ENCODE measurements around the gene CAB39. TPM values are rescaled to one million over a fixed set of nuclear protein-coding genes. Genes with fewer than 3 reads are reported as not detected.

Gene CAB39
- total RNA-seq, 1 experiment from 2014 or later, result 39.9 TPM

- ATAC-seq (no peak), DNase-seq (ENCODE audit: low read depth, low spot score) (no peak)
- CTCF ChIA-PET, result no interaction called here
- Histone ChIP-seq H3K4me1 (ENCODE audit: control insufficient read depth, insufficient read depth, low read length) (no peaks in the 10 kb centered on the region), H3K27me3 (ENCODE audit: control insufficient read depth, insufficient read depth, low read length) (no peaks in the 10 kb centered on the region), H3K9me3 (ENCODE audit: control insufficient read depth, insufficient read depth, low read depth, low read length) (no peaks in the 10 kb centered on the region), H3K36me3 (ENCODE audit: control insufficient read depth, insufficient read depth, low read length) (no peaks in the 10 kb centered on the region), H3K4me3 (ENCODE audit: low read depth in 2 of 2, low read length in 2 of 2) (no peak overlapping the region), H3K27ac (ENCODE audit: low read length) (no peak overlapping the region)
- in situ Hi-C loops (cut with HindIII; ENCODE audit: low pct_unique_long_range_greater_than_20kb, low sequenced_read_pairs) (no loop called here), intact Hi-C loops (cut with micrococcal nuclease; ENCODE audit: unreplicated experiment) (no loop called here)
- POLR2A ChIA-PET, result no interaction called here
- BruUV-seq (replicated peaks), result no TSS peak
- TF ChIP-seq POLR2AphosphoS5 (IDR thresholded peaks at IDR 0.05; ENCODE audit: low read depth, low read length) (no peak), SIN3A (IDR thresholded peaks at IDR 0.05; ENCODE audit: borderline replicate concordance, insufficient read depth, low read depth, low read length) (no peak), TCF7L2 (IDR thresholded peaks at IDR 0.05; ENCODE audit: low read depth, low read length) (no peak)
- TF ChIP-seq, protein P1, sequence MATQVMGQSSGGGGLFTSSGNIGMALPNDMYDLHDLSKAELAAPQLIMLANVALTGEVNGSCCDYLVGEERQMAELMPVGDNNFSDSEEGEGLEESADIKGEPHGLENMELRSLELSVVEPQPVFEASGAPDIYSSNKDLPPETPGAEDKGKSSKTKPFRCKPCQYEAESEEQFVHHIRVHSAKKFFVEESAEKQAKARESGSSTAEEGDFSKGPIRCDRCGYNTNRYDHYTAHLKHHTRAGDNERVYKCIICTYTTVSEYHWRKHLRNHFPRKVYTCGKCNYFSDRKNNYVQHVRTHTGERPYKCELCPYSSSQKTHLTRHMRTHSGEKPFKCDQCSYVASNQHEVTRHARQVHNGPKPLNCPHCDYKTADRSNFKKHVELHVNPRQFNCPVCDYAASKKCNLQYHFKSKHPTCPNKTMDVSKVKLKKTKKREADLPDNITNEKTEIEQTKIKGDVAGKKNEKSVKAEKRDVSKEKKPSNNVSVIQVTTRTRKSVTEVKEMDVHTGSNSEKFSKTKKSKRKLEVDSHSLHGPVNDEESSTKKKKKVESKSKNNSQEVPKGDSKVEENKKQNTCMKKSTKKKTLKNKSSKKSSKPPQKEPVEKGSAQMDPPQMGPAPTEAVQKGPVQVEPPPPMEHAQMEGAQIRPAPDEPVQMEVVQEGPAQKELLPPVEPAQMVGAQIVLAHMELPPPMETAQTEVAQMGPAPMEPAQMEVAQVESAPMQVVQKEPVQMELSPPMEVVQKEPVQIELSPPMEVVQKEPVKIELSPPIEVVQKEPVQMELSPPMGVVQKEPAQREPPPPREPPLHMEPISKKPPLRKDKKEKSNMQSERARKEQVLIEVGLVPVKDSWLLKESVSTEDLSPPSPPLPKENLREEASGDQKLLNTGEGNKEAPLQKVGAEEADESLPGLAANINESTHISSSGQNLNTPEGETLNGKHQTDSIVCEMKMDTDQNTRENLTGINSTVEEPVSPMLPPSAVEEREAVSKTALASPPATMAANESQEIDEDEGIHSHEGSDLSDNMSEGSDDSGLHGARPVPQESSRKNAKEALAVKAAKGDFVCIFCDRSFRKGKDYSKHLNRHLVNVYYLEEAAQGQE (IDR thresholded peaks at IDR 0.05; ENCODE audit: insufficient read depth in 1 of 2, low read depth in 2 of 2, low read length in 1 of 2), result no peak
- TF ChIP-seq, protein P2, sequence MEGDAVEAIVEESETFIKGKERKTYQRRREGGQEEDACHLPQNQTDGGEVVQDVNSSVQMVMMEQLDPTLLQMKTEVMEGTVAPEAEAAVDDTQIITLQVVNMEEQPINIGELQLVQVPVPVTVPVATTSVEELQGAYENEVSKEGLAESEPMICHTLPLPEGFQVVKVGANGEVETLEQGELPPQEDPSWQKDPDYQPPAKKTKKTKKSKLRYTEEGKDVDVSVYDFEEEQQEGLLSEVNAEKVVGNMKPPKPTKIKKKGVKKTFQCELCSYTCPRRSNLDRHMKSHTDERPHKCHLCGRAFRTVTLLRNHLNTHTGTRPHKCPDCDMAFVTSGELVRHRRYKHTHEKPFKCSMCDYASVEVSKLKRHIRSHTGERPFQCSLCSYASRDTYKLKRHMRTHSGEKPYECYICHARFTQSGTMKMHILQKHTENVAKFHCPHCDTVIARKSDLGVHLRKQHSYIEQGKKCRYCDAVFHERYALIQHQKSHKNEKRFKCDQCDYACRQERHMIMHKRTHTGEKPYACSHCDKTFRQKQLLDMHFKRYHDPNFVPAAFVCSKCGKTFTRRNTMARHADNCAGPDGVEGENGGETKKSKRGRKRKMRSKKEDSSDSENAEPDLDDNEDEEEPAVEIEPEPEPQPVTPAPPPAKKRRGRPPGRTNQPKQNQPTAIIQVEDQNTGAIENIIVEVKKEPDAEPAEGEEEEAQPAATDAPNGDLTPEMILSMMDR (IDR thresholded peaks at IDR 0.05), result no peak
These were observed 9.1 kb upstream of the CAB39 start for GRCh38 chr2:230703514-230703913.

GRCh38 chr2:230706053-230706521, 6.6 kb upstream of the CAB39 start:
- in situ Hi-C loops (cut with HindIII; ENCODE audit: low pct_unique_long_range_greater_than_20kb, low sequenced_read_pairs), result no loop called here
- ATAC-seq, result no peak
- Histone ChIP-seq H3K4me1 (ENCODE audit: control insufficient read depth, insufficient read depth, low read length) (no peaks in the 10 kb centered on the region), H3K9me3 (ENCODE audit: control insufficient read depth, insufficient read depth, low read depth, low read length) (no peaks in the 10 kb centered on the region), H3K36me3 (ENCODE audit: control insufficient read depth, insufficient read depth, low read length) (no peaks in the 10 kb centered on the region), H3K4me3 (ENCODE audit: low read depth in 2 of 2, low read length in 2 of 2) (no peak overlapping the region), H3K27me3 (ENCODE audit: control insufficient read depth, insufficient read depth, low read length) (no peaks in the 10 kb centered on the region), H3K27ac (ENCODE audit: low read length) (no peak overlapping the region)
- CTCF ChIA-PET, result interaction anchor here (0.6 kb wide), 1 partner anchor 241 kb away, joined by 6 read pairs; no protein-coding TSS in a partner anchor
- no TSS peak for BruUV-seq (replicated peaks)
- intact Hi-C loops (cut with micrococcal nuclease; ENCODE audit: unreplicated experiment), result no loop called here
- TF ChIP-seq, protein P1 (IDR thresholded peaks at IDR 0.05; ENCODE audit: insufficient read depth in 1 of 2, low read depth in 2 of 2, low read length in 1 of 2), result no peak
- TF ChIP-seq SIN3A (IDR thresholded peaks at IDR 0.05; ENCODE audit: borderline replicate concordance, insufficient read depth, low read depth, low read length) (no peak), POLR2AphosphoS5 (IDR thresholded peaks at IDR 0.05; ENCODE audit: low read depth, low read length) (no peak), TCF7L2 (IDR thresholded peaks at IDR 0.05; ENCODE audit: low read depth, low read length) (no peak)
- TF ChIP-seq, protein P2 (IDR thresholded peaks at IDR 0.05), result no peak
- no peak for DNase-seq (ENCODE audit: low read depth, low spot score)
- POLR2A ChIA-PET, result no interaction called here
